Neural progenitor cell (in vitro differentiated cells): Measurements from ENCODE around the gene RBP5.

Source experiments
- CTCF ChIP-seq: fragments of 200-600 bp; sonication (generic); IDR thresholded peaks from 2 replicates; pipeline ENCODE4 v1.5.1; 2017; ENCODE audit warnings: antibody characterized with exemption, mild to moderate bottlenecking
- EZH2 ChIP-seq: fragments of 200-600 bp; sonication (generic); IDR thresholded peaks from 2 replicates; pipeline ENCODE4 v1.6.1; 2017; ENCODE audit warnings: antibody characterized with exemption, mild to moderate bottlenecking, moderate library complexity

GRCh38 chr12:7116196-7116595, 12.5 kb downstream of the RBP5 start:
- TF ChIP-seq CTCF (no peak), EZH2 (no peak)
